Measurements from ENCODE around the gene SH3PXD2B.

- TF ChIP-seq CTCF (IDR thresholded peaks at IDR 0.05 in 2 of 3, conservative IDR thresholded peaks at IDR 0.05 in 1 of 3; ENCODE audit: borderline replicate concordance in 1 of 3, insufficient read depth in 1 of 3, low read depth in 2 of 3, low read length in 2 of 3), result no peak
- no peak for TF ChIP-seq POLR2A (IDR thresholded peaks at IDR 0.05; ENCODE audit: borderline replicate concordance, extremely low read depth, insufficient read depth, insufficient read length)
- TF ChIP-seq ELF1 (IDR thresholded peaks at IDR 0.05; ENCODE audit: borderline replicate concordance, low read depth), result no peak
Measured at GRCh38 chr5:172370237-172370640, 84.1 kb downstream of the SH3PXD2B start.

Data from HCT116 (cell line).